ENCODE results near the gene ESAM.

DNA sequence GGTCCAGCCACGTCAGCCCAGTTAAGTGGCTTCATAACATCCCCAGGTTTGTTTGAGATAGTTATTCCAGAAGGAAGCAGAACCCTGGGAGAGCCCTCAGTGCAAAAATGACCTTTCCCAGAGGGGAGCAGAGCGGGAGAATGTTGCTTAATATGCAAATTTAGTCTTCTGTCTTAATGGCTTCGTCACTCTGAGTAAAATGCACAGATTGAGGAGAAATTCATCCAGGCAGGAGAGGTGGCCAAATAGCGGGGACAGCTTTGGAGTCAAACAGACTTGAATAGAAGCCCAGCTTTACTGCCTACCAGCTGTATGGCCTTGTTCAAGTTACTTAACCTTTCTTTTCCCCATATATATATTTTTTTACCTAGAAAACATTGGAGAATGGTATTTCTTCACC, 34.6 kb downstream of the ESAM start:
- TF ChIP-seq, protein P1, sequence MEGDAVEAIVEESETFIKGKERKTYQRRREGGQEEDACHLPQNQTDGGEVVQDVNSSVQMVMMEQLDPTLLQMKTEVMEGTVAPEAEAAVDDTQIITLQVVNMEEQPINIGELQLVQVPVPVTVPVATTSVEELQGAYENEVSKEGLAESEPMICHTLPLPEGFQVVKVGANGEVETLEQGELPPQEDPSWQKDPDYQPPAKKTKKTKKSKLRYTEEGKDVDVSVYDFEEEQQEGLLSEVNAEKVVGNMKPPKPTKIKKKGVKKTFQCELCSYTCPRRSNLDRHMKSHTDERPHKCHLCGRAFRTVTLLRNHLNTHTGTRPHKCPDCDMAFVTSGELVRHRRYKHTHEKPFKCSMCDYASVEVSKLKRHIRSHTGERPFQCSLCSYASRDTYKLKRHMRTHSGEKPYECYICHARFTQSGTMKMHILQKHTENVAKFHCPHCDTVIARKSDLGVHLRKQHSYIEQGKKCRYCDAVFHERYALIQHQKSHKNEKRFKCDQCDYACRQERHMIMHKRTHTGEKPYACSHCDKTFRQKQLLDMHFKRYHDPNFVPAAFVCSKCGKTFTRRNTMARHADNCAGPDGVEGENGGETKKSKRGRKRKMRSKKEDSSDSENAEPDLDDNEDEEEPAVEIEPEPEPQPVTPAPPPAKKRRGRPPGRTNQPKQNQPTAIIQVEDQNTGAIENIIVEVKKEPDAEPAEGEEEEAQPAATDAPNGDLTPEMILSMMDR (IDR thresholded peaks at IDR 0.05) = no peak
- no peak for TF ChIP-seq POLR2A (IDR thresholded peaks at IDR 0.05)
